HEK293 (cell line): ENCODE data around the gene GARIN5B.

ENCODE experiments used
- EGR2 ChIP-seq: fragments of 450-650 bp; formaldehyde crosslinking; IDR thresholded peaks from 2 replicates; pipeline ENCODE4 v1.5.1; 2016; ENCODE audit warnings: low read depth, missing biosample characterization, missing genetic modification characterization
- ELK4 ChIP-seq: IDR thresholded peaks from 2 replicates; pipeline ENCODE4 v1.6.1; 2011; ENCODE audit warnings: mild to moderate bottlenecking, low read depth, low read length, borderline replicate concordance
- GLIS2 ChIP-seq: fragments of 450-650 bp; formaldehyde crosslinking; IDR thresholded peaks from 2 replicates; pipeline ENCODE4 v1.5.1; 2016; ENCODE audit warnings: missing biosample characterization, missing genetic modification characterization
- KLF1 ChIP-seq: fragments of 450-650 bp; formaldehyde crosslinking; IDR thresholded peaks from 2 replicates; pipeline ENCODE4 v1.5.1; 2016; ENCODE audit warnings: missing biosample characterization, missing genetic modification characterization
- KLF7 ChIP-seq: fragments of 450-650 bp; formaldehyde crosslinking; IDR thresholded peaks from 2 replicates; pipeline ENCODE4 v1.5.1; 2016; ENCODE audit warnings: missing biosample characterization, missing genetic modification characterization, borderline replicate concordance
- KLF9 ChIP-seq: fragments of 450-650 bp; formaldehyde crosslinking; IDR thresholded peaks from 2 replicates; pipeline ENCODE4 v1.5.1; 2016; ENCODE audit warnings: missing biosample characterization, missing genetic modification characterization, low read depth
- MZF1 ChIP-seq: fragments of 450-650 bp; formaldehyde crosslinking; IDR thresholded peaks from 2 replicates; pipeline ENCODE4 v1.5.1; 2017; ENCODE audit warnings: missing biosample characterization, missing genetic modification characterization, borderline replicate concordance
- RBAK ChIP-seq: fragments of 450-650 bp; formaldehyde crosslinking; IDR thresholded peaks from 2 replicates; pipeline ENCODE4 v1.5.1; 2016; ENCODE audit warnings: missing biosample characterization, missing genetic modification characterization
- SP7 ChIP-seq: fragments of 450-650 bp; formaldehyde crosslinking; IDR thresholded peaks from 2 replicates; pipeline ENCODE4 v1.5.1; 2016; ENCODE audit warnings: missing biosample characterization, missing genetic modification characterization
- ZBTB10 ChIP-seq: fragments of 450-650 bp; formaldehyde crosslinking; IDR thresholded peaks from 2 replicates; pipeline ENCODE4 v1.5.1; 2016; ENCODE audit warnings: missing biosample characterization, missing genetic modification characterization
- ZFP41 ChIP-seq: fragments of 450-650 bp; formaldehyde crosslinking; IDR thresholded peaks from 2 replicates; pipeline ENCODE4 v1.5.1; 2016; ENCODE audit warnings: missing biosample characterization, missing genetic modification characterization, borderline replicate concordance
- ZNF112 ChIP-seq: fragments of 450-650 bp; formaldehyde crosslinking; IDR thresholded peaks from 2 replicates; pipeline ENCODE4 v1.5.0; 2017; ENCODE audit warnings: missing biosample characterization, missing genetic modification characterization
- ZNF148 ChIP-seq: fragments of 450-650 bp; formaldehyde crosslinking; IDR thresholded peaks from 2 replicates; pipeline ENCODE4 v1.5.0; 2017; ENCODE audit warnings: missing biosample characterization, missing genetic modification characterization, borderline replicate concordance
- ZNF2 ChIP-seq: fragments of 450-650 bp; formaldehyde crosslinking; IDR thresholded peaks from 2 replicates; pipeline ENCODE4 v1.5.1; 2016; ENCODE audit warnings: missing biosample characterization, missing genetic modification characterization
- ZNF24 ChIP-seq: fragments of 450-650 bp; formaldehyde crosslinking; IDR thresholded peaks from 2 replicates; pipeline ENCODE4 v1.5.1; 2016; ENCODE audit warnings: missing biosample characterization, missing genetic modification characterization
- ZNF335 ChIP-seq: fragments of 450-650 bp; formaldehyde crosslinking; conservative IDR thresholded peaks from 2 replicates; pipeline ENCODE4 v1.5.1; 2016; ENCODE audit warnings: missing biosample characterization, missing genetic modification characterization
- ZNF37A ChIP-seq: fragments of 450-650 bp; IDR thresholded peaks from 2 replicates; pipeline ENCODE4 v1.5.1; 2018; ENCODE audit warnings: missing biosample characterization, missing genetic modification characterization
- ZNF433 ChIP-seq: fragments of 450-650 bp; formaldehyde crosslinking; IDR thresholded peaks from 2 replicates; pipeline ENCODE4 v1.5.1; 2016; ENCODE audit warnings: missing biosample characterization, missing genetic modification characterization, low read depth
- ZNF488 ChIP-seq: fragments of 450-650 bp; formaldehyde crosslinking; IDR thresholded peaks from 2 replicates; pipeline ENCODE4 v1.5.1; 2016; ENCODE audit warnings: missing biosample characterization, missing genetic modification characterization
- ZNF513 ChIP-seq: fragments of 450-650 bp; IDR thresholded peaks from 2 replicates; pipeline ENCODE4 v1.5.1; 2018; ENCODE audit warnings: missing biosample characterization, missing genetic modification characterization
- ZNF521 ChIP-seq: fragments of 450-650 bp; formaldehyde crosslinking; IDR thresholded peaks from 2 replicates; pipeline ENCODE4 v1.5.1; 2017; ENCODE audit warnings: missing biosample characterization, mild to moderate bottlenecking, missing genetic modification characterization
- ZNF548 ChIP-seq: fragments of 450-650 bp; formaldehyde crosslinking; IDR thresholded peaks from 2 replicates; pipeline ENCODE4 v1.5.1; 2016; ENCODE audit warnings: missing biosample characterization, missing genetic modification characterization
- ZNF785 ChIP-seq: fragments of 450-650 bp; formaldehyde crosslinking; IDR thresholded peaks from 2 replicates; pipeline ENCODE4 v1.5.1; 2016; ENCODE audit warnings: missing biosample characterization, missing genetic modification characterization
- ZNF792 ChIP-seq: fragments of 450-650 bp; formaldehyde crosslinking; IDR thresholded peaks from 2 replicates; pipeline ENCODE4 v1.5.1; 2016; ENCODE audit warnings: missing biosample characterization, missing genetic modification characterization
- TF ChIP-seq, protein P1 (sequence below): fragments of 450-650 bp; formaldehyde crosslinking; IDR thresholded peaks from 2 replicates; pipeline ENCODE4 v1.5.1; 2016; ENCODE audit warnings: missing biosample characterization, missing genetic modification characterization
- TF ChIP-seq, protein P2 (sequence below): fragments of 450-650 bp; formaldehyde crosslinking; IDR thresholded peaks from 2 replicates; pipeline ENCODE4 v1.5.1; 2016; ENCODE audit warnings: missing biosample characterization, missing genetic modification characterization

Gene GARIN5B

DNA sequence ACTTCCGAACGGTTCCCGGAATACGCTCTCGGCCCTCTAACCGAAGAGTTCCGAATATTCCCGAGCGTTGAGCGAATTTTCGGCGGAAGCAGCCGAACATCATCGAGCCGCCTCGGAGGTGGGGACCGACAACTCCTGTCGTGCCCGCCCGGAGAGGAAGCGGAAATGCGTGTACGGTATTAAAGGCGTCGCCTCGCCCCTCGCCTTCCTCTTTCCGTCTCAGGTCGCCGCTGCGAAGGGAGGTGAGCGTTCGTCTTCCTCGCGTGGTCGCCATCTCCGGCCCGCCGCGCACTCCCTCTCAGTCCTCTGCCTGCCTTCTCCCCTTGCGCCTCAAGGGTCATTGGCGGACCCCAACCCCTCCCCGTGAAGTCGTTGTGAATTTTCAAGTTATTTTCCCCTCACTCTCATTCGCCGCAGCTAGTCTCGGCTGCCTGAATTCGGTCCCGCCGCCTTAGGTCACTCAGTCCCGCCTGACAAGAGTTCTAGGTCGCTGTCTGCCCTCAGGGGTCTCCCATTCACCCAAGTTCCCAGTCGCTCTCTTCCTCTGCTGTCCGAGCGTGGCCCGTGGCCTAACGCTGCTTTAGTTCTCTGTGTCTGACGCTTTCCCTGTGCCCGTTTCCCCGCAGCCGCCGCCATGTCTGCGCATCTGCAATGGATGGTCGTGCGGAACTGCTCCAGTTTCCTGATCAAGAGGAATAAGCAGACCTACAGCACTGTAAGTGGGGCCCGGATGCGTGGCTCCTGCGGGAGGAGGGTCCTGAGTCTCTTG is 22.8 kb upstream of the GARIN5B start, which contains the start of gene RPL28 (continued):
- TF ChIP-seq, protein P1, sequence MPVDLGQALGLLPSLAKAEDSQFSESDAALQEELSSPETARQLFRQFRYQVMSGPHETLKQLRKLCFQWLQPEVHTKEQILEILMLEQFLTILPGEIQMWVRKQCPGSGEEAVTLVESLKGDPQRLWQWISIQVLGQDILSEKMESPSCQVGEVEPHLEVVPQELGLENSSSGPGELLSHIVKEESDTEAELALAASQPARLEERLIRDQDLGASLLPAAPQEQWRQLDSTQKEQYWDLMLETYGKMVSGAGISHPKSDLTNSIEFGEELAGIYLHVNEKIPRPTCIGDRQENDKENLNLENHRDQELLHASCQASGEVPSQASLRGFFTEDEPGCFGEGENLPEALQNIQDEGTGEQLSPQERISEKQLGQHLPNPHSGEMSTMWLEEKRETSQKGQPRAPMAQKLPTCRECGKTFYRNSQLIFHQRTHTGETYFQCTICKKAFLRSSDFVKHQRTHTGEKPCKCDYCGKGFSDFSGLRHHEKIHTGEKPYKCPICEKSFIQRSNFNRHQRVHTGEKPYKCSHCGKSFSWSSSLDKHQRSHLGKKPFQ: no peak
- peak; percentile 73; the same call in 1 of the 2 replicates for TF ChIP-seq ZNF792 (tag by site-specific recombination)
- TF ChIP-seq MZF1 (tag by site-specific recombination): no peak
- 0 out of 2 replicates have a peak, but pooled peaks have one; percentile 53 for TF ChIP-seq ZBTB10 (tag by site-specific recombination)
- no peak for TF ChIP-seq ELK4
- TF ChIP-seq ZNF488 (tag by site-specific recombination): no peak
- TF ChIP-seq ZNF548 (tag by site-specific recombination): no peak
- TF ChIP-seq RBAK: 0 out of 2 replicates have a peak, but pooled peaks have one; percentile 33
- no peak for TF ChIP-seq ZNF521 (tag by site-specific recombination)
- 0 out of 2 replicates have a peak, but pooled peaks have one; percentile 9 for TF ChIP-seq ZNF148 (tag by site-specific recombination)
- TF ChIP-seq GLIS2 (tag by site-specific recombination): no peak
- peak; percentile 48; the same call in 1 of the 2 replicates for TF ChIP-seq KLF9
- peak; percentile 77 for TF ChIP-seq SP7 (tag by site-specific recombination)
- no peak for TF ChIP-seq ZNF112 (tag by site-specific recombination)
- peak; percentile 78; the same call in 1 of the 2 replicates for TF ChIP-seq KLF7 (tag by site-specific recombination)
- TF ChIP-seq ZFP41 (tag by site-specific recombination): peak; percentile 63; the same call in 1 of the 2 replicates
- TF ChIP-seq ZNF37A (tag by site-specific recombination): no peak
- no peak for TF ChIP-seq EGR2
- peak; percentile 62; the same call in 1 of the 2 replicates for TF ChIP-seq ZNF2 (tag by site-specific recombination)
- no peak for TF ChIP-seq ZNF433 (tag by site-specific recombination)
- peak; percentile 70; the same call in 1 of the 2 replicates for TF ChIP-seq ZNF785
- TF ChIP-seq ZNF24 (tag by site-specific recombination): 0 out of 2 replicates have a peak, but pooled peaks have one; percentile 35
- peak; percentile 65 for TF ChIP-seq ZNF513 (tag by site-specific recombination)
- TF ChIP-seq KLF1: peak; percentile 71
- peak; percentile 71 for TF ChIP-seq ZNF335 (tag by site-specific recombination)
- TF ChIP-seq, protein P2, sequence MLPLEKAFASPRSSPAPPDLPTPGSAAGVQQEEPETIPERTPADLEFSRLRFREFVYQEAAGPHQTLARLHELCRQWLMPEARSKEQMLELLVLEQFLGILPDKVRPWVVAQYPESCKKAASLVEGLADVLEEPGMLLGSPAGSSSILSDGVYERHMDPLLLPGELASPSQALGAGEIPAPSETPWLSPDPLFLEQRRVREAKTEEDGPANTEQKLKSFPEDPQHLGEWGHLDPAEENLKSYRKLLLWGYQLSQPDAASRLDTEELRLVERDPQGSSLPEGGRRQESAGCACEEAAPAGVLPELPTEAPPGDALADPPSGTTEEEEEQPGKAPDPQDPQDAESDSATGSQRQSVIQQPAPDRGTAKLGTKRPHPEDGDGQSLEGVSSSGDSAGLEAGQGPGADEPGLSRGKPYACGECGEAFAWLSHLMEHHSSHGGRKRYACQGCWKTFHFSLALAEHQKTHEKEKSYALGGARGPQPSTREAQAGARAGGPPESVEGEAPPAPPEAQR: no peak
